Ammon's horn (tissue), 1 donor: ENCODE measurements around the gene SUPT3H.

Experiments
- DNase-seq: peaks from one replicate; pipeline ENCODE4 v3.0.0-alpha.2; 2016; ENCODE audit warnings: low spot score

The SUPT3H gene

DNA sequence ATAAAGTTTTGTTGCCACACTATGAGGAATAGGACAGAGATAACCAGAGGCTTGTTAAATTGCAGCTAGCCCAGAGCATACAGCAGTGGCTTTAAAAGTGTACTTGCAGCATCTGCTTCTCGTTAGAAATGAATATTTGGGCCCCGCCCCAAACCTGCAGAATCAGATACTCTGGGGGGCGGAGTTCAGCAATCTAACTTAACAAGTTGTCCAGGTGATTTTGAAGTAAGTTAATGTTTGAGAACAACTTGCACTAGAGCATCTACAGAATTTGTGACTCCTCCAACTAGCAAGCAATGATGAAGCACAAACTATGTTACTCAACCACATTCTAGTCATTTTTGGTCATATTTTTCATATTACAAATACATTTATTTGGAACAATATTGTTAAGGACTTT, 10.6 kb upstream of the SUPT3H start:
- DNase-seq: no peak

DNA sequence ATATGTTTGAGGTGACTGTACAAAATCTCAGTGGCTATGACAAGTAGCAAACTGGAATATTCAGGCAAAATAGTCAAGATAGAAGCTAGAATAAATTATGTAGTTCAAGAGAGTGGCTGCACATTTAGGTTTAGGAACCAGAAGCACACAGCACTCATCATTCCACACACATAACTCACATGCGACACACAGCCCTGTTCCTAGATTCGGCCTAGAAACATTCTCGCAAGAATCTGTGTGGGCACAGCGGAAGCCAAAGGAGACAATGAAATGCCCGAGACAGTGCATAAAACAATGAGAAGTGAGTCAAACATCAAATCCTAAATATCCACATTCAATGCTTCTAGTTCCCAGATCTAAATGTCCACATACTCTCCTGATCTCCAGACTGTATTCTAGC, 9.5 kb upstream of the SUPT3H start:
- no peak for DNase-seq

DNA sequence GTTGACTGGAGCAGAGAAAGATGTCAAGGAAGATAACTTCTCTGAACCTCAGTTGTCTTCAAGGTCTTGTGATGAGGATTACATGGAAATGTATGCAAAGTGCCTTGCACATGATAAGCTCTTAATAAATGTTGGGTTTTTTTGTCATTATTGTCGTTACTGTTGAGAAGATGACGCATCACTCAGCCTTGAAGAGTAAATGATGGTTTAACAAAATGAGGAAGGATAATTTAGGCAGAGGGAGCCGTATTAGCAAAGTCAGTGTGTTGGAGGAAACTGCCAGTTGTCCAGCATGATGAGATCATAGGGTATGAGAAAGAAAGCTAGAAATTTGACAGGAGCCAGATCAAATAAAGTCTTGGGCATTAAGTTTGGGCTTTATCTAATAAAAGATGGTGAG, 8.8 kb upstream of the SUPT3H start:
- no peak for DNase-seq

DNA sequence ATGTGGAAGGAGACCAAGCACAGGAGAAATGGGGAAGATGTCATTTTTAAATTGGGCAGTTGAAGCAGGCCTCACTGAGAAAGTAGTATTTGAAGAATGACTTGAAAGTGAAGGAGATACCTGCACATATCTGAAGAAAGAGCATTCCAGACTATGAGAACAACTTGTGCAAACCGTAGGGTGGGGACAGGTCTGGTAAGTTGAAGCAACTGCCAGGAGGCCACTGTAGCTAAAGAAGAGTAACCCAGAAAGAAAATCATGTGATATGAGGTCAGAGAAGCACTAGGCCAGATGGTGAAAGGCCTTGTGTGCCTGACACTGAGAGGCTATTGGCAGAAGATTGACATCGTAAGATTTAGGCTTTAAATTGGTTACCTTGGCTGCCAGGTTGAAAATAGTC, 4.7 kb upstream of the SUPT3H start:
- DNase-seq: no peak

DNA sequence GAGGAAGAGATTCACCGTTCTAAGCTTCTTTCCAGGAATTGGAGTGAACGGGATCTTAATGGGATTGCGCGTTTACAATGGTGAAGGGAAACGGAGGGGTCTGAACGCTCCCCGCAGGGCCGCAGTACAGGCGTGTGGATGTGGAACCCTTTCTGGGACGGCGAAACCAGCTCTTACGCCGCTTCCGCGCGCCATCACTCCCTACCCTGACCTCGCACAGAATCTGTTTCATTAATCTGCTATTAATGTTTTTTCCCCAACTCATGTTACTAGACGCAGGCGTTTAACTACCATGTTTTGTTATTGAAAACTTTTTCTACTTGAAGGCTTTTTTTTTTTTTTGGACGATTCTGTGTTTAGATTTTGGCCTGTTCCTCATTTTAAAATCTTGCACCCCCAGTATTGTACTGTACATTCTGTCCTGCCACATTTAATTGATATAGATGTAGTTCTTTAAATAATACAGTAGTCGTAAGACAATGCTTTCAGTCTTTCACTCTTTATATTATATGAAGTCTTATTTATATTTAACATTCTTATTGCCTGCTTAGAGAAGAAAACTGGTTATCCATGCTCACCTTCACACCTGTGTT, 696 bp upstream of the SUPT3H start:
- peak; percentile 67 for DNase-seq

DNA sequence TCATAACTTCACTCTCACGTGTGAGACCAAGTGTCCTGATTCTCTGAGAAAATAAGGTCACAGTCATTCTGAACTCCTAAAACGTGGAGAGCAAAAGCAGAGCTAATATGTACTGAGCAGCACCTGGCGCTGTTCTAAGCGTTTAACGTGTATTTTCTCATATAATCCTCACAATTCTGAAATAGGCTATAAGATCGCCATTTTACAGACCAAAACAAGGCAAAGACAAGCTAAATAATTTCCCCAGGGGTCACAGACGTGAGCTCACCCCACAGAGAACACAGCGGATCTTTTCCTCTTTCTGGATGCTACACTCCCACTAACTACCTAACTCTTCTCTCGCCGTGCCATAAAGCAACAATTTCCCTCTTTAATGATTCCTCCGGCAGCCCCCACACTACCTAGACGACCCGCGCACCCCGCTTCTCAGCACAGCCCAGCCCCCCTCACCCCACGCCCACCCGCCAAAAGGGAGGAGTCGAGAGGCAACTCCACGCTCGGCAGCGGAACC, 636 bp downstream of the SUPT3H start:
- no peak for DNase-seq

DNA sequence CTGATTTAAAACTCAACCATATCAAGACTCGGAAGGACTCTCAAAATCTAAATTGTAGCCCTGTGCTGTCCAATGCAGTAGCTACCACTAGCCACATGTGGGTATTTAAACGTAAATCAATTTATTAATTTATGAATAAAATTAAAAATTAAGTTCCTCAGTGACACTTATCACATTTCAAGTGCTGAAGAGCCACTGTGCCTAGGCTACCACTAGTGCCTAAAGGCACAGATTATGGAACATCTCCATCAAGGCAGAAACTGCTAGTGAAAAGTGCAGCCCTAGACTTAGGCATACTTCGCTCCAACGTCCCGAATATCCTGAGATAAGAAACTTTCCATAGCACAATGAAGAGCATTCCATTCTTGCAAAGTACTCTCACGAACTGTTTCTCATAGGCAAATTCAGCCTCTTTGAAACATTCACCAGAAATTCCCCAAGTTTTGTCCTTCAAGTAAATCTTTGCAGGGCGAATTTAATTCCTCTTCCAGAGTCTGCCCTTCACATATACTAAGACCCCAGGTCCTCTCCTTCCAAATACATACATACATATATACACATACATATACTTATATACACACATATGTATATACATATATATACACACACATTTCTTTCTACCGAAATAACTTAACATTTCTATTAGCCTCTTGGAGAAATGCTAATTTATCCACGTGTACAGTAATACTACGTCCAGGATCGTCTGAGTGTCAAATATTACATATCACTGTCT, 1.3 kb downstream of the SUPT3H start:
- no peak for DNase-seq

DNA sequence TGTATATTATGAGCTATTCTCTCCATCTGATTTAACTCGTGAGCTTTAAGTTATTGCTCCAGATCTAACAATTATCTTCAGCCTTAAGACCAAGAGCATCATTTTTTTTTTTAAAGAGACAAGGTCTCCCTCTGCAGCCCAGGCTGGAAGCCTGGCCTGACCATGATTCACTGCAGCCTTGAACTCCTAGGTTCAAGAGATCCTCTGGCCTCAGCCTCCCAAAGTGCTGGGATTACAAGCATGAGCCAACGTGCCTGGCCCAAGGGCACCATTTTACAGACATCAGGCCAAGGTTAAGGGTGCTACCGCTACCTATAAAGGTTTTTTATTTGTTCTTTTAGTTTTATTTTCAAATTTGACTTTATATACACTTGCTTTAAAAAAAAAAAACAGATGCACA, 2.3 kb downstream of the SUPT3H start:
- DNase-seq: no peak

DNA sequence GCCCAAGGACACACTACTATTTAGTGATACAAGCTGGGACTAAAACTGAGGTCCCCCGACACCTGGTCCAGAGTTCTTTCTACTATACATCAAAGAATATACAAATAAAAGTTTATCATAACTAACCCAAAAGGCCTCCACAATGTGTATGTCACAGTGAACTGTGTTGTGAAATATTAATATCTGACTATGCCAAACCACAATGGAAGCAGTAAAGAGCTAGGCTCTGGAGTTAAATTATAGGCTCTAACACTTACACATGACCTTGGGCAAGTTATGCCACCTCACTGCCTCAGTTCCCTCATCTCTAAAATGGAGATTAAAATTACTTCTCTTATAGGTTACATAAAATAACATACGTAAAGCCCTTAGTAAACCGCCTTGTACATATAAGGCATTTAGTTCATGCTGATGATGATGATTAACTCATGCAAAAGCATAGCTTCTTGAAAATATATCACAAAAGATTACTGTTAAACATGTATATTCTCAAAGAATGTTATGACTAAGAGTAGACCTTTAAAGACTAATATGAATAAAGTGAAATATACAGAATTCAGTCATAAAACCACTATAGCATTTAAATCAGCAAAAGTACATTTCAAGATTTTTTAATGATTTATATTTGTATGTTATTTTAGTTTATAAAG, 5.7 kb downstream of the SUPT3H start:
- no peak for DNase-seq

DNA sequence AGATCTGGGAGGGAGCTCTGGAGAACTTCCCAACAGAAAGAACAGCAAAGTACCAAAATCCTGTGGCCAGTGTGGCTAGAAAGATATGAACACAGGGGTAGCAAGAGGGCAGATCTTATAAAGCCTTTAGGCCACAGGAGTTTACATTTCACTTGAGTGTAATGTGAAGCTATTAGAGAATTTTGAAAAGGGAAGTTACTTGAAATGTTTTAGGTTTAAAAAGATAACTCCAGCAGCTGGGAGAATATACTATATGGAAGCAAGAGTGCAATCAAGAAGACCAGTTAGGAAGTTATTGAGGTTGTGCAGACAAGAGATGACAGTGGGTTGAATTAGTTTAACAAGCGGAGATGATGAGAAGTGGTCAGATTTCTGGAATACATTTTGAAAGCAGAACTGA, 7.9 kb downstream of the SUPT3H start:
- DNase-seq: no peak

DNA sequence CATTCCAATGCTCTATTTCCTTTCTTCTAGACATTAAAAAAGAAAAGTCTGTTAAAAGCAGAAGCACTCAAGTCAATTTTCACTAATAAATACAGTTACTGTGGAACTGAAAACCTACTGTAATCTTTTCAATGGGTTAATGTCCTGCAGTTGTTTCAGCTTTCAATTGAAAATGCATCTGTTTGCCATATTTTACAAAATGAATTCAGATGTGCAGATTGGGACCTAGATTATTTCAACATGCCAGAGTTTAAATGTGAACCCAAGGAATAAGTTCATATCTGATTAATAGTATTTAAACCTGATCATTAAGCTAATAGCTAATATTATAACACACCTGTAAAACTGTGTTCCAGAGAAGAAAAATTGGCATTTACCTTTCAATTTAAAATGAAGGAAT, 9.7 kb downstream of the SUPT3H start:
- DNase-seq: no peak

DNA sequence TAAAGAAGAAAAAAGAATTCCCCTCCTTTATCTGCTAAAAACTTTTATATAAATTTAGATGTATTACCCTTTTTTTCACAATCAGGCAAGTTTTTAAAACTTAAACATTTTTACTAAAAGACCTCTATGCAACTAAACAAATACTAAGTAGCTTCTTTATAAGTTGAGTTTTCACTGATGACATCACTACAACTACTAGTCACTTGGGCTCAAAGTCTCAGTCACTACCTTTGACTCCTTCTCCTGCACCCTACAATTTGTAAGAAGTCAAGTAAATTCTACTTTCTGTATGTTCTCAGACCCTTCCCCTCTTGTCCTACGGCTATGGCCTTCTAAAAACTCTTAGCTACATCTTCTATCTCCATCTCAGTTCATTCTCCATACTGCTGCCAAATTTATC, 11.2 kb downstream of the SUPT3H start:
- no peak for DNase-seq

DNA sequence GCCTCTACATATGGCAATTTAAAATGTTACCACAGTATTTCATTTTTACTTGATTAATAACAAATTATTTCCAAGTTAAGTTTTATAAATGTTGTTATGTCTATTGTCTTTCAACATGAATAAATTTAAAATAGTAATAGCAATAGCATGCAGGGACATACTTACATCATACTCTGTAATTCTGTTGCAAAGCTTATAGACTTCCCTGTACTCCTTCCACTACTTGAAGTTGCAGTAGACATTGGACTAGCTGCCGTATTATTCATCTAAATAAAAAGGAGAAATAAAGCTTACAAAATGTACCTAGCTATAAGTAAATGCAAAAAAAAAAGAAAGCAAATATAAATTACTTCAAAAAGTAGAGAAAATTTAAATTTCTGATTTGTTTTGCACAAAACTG, 12.7 kb downstream of the SUPT3H start:
- DNase-seq: no peak

DNA sequence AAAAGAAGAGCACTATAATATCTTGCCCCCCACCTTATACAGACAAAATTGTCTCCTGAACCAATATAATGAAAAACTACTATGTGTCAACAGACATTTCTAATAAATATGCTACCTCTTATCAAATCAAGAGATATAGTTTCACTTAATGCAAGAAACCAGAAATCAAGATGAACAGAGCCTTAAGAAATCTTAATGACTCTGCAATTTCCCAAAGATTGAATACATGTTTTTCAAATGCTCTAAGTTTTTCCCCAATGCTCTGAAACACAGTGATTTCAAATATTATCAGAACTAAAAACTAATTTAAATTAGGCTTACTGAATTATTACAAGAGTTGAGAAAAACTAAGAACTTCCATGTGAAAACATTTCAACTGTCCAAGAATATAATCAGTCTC, 13.3 kb downstream of the SUPT3H start:
- no peak for DNase-seq

DNA sequence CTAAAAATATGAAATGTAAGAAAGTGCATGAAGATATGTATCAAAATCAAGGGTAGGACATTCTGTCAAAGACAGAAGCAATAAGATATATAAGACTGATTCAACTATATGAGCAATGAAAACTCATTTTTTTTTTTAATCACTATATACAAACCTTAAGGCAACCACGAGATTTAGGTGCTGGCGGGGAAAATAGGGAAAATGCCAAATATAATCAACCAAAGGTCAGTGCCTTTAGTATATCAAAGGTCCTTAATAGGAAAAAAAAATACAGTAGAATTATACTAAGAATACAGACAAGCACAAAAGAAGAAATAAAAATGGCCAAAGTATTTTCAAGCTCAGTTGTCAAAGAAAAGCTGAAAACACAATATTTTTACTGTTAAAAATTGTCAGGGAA, 24.1 kb downstream of the SUPT3H start:
- no peak for DNase-seq

DNA sequence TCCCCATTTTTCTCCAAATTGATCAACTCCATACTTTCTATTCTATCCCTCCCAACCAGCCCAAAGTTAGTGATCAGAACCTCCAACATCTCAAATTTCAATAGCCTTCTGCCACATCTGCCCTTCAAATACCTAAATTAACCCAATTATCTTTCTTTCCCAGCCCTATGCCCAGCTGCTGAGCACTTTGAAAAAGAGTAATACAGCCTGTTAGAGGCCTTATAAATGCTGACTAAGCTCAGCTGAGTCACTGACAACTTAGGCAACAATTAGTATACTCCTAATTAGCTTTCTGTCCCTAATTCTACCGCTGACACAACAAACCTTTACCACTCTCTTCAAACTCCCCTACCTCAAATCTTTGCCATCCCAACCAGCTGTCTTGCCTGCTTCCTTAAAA, 26.1 kb downstream of the SUPT3H start:
- DNase-seq: no peak

DNA sequence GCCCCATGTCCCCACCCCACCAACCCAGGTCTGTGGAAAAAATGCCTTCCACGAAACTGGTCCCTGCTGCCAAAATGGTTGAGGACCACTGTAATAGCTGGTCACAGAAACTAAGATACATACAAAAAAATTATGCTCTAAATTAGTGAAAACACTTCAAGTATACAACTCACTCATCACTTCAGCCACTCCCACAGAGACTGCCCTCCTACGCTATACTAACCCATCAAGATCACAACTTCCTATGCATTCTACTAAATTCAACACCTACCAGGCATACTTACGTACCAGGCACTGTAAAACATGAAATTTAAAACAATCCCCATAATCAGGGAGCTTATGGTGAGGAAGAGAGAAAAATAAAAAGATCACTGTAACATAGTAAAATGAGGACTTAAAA, 26.7 kb downstream of the SUPT3H start:
- no peak for DNase-seq

DNA sequence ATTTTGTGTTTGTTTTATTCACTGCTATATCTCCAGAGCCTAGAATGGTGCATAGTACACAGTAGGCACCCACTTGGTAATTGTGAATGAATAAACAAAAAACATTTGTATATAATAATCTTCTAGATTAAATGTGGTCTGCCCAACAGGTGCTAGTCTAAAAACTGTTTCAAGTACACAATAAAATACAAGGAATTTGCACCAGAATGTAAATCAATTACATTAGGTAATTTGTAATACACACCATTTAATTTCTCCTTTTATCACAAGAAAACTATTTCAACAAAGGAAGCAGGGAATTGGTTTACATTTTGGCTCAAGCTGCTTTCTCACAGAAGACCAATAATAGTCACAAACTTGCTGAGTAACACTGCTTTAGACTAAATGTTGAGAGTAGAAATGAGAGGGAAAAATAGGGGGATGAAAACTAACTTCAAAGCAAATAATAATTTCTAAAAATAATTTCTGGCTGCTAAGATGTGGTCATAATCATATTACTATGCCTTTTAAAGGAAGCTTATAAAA, 27.5 kb downstream of the SUPT3H start:
- no peak for DNase-seq

DNA sequence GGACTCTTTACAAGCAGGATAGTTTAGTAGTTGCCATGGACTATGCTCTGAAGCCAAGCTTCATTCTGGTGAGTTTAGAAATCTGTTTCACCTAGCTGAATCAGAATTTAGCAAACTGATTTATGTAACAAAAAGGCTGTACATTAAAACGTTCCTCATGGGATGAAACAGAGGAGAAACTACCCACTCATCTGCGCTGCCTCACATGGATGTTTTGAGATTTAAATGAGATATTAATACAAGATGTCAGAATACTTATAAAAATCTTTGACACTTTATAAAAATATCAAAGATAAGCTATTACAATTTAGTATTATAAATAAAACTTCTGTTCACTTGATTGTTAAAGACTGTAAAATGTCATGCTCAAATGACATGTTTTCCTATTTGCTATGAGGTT, 32.8 kb downstream of the SUPT3H start:
- DNase-seq: no peak

DNA sequence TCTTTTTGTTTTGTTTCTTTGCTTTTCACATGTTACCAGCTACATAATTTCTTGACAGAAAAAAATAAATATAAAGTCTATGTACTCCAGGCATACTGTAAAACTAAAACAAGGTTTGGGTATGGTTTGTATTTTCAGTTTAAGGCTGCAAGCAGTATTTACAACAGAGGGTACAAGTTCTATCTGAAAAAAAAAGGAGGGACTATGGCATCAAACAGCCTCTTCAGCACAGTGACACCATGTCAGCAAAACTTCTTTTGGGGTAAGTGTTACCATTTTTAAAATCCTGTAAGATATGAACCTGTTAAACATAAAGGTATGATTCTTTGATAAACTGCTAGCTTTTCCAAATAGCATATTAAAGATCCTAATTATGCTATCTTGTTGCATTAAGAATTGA, 49.2 kb downstream of the SUPT3H start:
- no peak for DNase-seq

DNA sequence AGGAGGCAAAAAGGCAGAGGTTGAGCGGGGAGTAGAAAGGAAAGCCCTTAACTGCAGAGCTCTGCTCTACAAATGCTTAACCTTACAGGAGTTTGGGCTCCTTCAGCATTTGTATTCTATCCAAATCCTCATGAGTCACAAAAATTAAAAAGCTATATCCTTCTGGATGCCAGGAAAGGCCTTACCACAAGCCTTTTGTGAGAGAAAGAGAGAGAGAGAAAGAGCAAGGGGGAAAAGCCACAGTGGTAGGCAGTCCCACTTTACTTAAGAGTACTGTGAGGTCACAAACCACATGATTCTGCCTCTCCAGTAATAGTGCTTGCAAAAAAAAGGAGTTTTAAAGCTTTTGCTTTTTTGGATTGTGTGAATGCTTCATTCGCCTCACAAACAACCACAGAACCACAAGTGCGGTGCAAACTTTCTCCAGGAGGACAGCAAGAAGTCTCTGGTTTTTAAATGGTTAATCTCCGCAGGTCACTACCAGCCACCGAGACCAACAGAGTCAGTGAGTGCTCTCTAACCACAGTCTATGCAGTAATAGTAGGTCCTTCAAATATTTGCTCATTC, 49.7 kb downstream of the SUPT3H start, which contains the start of gene RUNX2:
Gene RUNX2 (plus strand): TSS at position 375 of the 567 bp plus-strand sequence. CDS start 397 bp downstream, outside the sequence.
- peak; percentile 22 for DNase-seq

DNA sequence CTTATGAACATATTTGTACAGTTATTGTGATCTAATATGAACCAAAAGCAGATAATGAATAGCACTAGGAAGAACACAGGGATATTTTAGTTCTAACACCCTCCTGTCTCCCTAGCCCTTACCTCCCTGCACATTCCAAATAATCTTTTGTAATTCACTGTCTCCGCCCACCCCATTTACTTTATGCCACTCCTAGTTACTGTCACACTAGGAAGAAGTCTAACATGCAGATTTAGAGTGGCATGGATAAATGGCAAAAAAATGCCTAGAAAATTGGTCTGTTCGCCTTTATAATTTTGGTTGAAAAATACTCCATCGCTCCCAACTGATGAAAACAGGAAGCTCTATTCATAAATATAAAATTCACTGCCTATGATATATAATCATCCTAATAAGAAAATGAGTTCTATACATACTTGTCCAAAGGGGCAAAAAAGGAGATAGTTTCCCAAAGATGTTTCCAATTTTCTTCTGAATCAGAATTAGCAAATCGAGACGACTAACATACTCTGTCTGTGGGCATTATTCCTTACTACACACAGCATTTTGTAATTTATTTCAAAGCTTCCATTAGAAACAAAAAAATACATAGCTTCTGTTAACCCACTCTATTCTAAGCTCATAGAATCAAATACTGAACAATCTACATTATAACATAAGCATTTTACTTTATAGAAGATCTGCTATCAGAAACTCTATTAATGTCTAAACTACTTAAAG, 50.9 kb downstream of the SUPT3H start:
- DNase-seq: no peak
